Measurements from ENCODE around the gene NR1H2. TPM values are rescaled to one million over a fixed set of nuclear protein-coding genes. Genes with fewer than 3 reads are reported as not detected.

The NR1H2 gene
- total RNA-seq, 1 experiment from 2014 or later, result 90.1 TPM

DNA sequence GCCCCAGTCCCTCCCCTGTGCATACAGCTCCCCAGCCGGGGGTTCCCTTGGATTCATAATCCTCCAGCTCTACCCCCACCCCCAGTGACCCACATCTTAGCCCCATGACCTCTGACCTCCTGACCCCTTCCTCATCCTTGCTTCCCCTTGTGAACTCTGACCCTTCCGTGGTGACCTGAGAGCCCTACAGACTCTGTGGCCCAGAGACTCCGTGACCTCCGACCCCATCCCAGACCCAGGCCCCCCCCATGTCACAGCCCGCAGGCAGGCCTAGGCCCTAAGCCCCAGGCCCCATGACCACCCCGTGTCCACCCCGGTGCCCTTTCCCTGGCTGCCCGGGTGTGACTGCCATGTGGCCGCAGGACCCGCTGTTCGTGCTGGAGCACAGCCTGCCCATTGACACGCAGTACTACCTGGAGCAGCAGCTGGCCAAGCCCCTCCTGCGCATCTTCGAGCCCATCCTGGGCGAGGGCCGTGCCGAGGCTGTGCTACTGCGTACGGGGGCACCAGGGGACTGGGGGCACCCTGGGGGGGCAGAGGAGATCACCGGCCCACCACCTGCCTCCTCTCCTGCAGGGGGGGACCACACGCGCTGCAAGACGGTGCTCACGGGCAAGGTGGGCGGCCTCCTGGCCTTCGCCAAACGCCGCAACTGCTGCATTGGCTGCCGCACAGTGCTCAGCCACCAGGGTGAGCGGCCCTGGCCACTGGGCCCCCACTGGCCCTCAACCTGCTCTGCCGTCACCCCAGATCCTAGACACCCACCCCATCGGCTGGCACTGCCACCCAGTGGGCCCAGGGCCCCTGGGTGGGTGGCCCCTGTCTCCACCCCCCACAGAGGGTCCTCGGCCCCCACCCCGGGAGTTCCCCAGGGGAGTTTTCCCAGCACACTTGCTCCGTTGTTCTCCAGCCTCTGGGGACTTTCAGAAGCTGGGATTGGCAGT, 40.0 kb downstream of the NR1H2 start:
- Histone ChIP-seq H3K4me3 (ENCODE audit: insufficient read depth, low read depth, low read length) (no peak overlapping the region), H3K27me3 (ENCODE audit: control insufficient read depth, insufficient read depth, low read length) (peaks cover 8% of the 10 kb centered on the region), H3K36me3 (replicated peaks; ENCODE audit: control insufficient read depth, insufficient read depth, low read length) (peaks cover 2% of the 10 kb centered on the region)
- peak; percentile 78 for DNase-seq

DNA sequence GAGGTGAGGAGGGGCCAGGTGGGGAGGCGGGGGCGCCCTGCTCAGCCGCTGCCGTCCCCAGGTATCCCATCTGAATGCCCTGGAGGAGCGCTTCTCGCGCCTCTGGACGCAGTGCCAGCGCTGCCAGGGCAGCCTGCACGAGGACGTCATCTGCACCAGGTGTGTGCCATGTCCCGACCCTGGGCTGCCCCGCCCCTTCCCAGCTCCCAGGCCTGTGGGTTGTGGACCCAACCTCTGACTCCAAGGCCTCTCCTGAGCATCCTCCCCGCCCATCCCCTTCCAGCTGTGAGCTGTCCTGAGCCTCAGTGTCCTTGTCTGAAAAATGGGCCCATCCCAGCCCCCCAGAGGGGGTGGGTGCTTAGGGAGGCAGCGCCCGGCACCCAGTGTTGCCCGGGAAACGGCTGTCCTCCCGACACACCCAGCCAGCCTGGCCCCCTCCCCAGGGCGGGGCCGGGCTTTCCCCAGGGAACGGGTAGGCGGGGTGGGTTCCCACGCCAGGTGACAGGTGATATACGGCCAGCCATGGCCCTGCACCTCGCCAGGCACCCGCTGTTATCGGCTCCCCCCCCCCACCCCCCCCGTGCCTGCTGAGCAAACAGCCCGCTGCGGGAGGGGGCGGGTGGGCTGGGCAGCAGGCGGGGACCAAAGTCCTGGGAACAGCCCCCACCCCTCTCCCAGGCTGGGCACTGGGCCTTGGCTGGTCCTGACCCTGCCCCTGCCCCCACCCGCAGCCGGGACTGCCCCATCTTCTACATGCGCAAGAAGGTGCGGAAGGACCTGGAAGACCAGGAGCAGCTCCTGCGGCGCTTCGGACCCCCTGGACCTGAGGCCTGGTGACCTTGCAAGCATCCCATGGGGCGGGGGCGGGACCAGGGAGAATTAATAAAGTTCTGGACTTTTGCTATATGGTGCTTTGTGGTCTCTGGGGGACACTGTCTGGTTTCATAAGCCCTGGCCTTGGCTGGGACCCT, 41.1 kb downstream of the NR1H2 start:
- Histone ChIP-seq H3K36me3 (replicated peaks; ENCODE audit: control insufficient read depth, insufficient read depth, low read length) (peaks cover under 1% of the 10 kb centered on the region), H3K4me3 (ENCODE audit: insufficient read depth, low read depth, low read length) (no peak overlapping the region), H3K27me3 (ENCODE audit: control insufficient read depth, insufficient read depth, low read length) (peaks cover 8% of the 10 kb centered on the region)
- DNase-seq, result peak; percentile 77

DNA sequence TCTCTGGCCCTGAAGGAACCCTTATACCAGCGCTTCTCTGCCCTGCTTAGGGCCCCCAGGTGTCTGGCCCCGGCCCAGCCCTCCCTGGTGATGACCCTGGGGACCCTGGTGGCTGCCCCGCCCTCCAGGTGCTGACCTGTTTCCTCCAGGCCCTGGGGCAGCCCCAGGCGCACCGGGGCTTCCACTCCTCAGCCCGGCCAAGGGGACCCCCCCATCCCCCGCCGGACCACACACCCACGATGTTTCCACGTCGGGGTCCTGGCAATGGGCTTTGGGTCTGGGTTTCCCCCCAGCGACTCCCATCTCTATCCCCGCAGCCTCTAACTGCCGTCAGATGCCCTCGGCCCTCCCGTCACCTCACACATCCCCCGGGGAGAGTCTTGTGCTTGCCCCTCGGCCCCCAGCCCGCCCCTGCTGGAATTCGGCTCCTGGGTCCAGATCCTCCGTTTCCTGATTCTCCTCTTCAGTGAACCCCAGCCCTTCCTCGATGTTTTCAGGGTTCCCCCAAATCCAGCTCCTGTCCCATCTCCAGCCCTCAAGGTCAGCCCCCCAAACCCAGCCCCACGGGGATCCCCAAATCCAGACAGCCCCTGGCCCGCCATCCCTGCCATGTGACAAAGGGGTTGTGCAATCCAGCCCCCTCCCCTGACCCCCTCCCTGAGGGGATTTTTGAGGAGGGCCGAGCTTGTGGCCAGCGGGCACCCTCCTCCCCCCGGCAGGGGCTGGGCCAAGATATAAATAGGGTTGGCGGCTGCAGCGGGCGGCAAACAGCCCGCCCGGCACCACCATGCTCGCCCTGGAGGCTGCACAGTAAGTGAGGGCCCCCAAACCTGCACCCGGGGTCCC, 42.1 kb downstream of the NR1H2 start, which contains the start of gene SPIB:
TSS of gene SPIB (plus strand) at position 763 of the 846 bp plus-strand sequence. CDS start at position 788, 25 bp downstream.
- H3K4me3 ChIP-seq (ENCODE audit: insufficient read depth, low read depth, low read length), result peak within 1 kb of the TSS; percentile 58
- H3K36me3 ChIP-seq (replicated peaks; ENCODE audit: control insufficient read depth, insufficient read depth, low read length), result peaks cover 4% of the 10 kb centered on the region
- peak; percentile 88 for DNase-seq
- H3K27me3 ChIP-seq (ENCODE audit: control insufficient read depth, insufficient read depth, low read length), result peaks cover 8% of the 10 kb centered on the region

DNA sequence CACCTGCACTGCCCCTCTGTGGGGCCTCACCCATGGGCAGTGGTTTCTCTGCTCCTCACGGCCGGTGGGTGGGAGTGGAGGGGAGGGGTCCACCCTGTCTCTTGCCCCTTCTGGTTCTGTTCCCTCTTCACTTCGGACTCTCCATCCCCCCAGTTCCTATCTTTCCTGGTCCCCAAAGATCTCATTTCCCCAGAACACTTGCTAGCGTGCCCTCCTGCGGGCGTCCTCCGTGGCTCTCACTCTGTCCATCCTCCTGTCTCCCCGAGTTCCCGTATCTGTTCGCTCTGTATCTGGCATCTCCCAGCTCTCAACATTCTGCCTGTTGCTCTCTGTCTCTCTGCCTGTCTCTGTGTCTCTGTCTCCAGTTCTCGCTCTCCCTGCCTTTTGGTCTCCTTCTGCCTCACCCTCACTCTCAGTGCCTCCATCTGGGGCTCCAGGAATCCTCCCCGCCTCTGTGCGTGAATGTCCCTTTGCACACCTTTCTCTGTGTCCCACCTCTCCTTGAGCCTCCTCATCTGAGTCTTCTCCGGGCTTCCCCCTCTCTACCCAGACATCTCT, 42.8 kb downstream of the NR1H2 start:
- Histone ChIP-seq H3K27me3 (ENCODE audit: control insufficient read depth, insufficient read depth, low read length) (peaks cover 8% of the 10 kb centered on the region), H3K4me3 (ENCODE audit: insufficient read depth, low read depth, low read length) (peak overlapping the region; percentile 58), H3K36me3 (replicated peaks; ENCODE audit: control insufficient read depth, insufficient read depth, low read length) (peaks cover 4% of the 10 kb centered on the region)
- no peak for DNase-seq

DNA sequence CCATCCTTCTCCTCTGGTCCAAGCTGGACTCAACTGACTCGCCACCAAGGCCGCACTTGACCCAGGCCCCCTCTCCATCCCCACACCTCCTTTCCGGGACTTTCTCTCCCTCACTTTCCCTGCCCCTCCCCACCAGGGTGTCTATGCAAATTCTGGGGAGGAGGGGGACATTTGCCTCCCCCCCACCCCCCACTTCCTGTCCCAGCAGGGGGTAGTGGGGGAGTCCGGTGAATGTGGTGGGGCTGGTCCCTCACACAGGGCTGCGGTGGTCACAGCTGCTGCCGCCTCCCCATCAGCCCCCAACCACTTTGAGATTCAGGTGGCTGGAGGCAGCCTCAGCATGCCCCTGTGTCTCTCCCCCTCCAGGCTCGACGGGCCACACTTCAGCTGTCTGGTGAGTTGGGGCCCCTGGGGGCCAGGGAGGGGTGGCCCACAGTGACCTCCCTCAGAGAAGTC, 43.4 kb downstream of the NR1H2 start:
- H3K27me3 ChIP-seq (ENCODE audit: control insufficient read depth, insufficient read depth, low read length), result peaks cover 8% of the 10 kb centered on the region
- peaks cover 4% of the 10 kb centered on the region for H3K36me3 ChIP-seq (replicated peaks; ENCODE audit: control insufficient read depth, insufficient read depth, low read length)
- H3K4me3 ChIP-seq (ENCODE audit: insufficient read depth, low read depth, low read length), result peak overlapping the region; percentile 58
- peak; percentile 85 for DNase-seq

DNA sequence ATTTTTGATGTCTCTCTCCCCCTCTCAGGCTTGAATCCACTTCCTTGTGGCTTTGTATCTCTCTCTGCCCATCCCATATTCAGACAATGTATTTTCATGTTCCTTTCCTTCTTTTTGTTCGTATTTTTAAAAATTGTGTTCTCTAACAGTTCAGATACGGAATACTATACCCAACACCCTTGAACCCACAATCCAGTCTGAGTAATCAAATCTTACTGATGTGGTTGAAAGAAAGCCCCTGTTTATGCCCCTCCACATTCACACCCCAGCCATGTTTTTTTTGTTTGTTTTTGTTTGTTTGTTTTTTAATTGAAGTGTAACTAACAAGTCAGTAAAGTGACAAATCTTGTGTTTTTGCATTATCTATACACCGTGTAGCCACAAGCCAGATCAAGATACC, 43.9 kb downstream of the NR1H2 start:
- no peak for DNase-seq
- Histone ChIP-seq H3K4me3 (ENCODE audit: insufficient read depth, low read depth, low read length) (peak overlapping the region; percentile 58; the same call in 1 of the 2 replicates), H3K27me3 (ENCODE audit: control insufficient read depth, insufficient read depth, low read length) (peaks cover 8% of the 10 kb centered on the region), H3K36me3 (replicated peaks; ENCODE audit: control insufficient read depth, insufficient read depth, low read length) (peaks cover 4% of the 10 kb centered on the region)

DNA sequence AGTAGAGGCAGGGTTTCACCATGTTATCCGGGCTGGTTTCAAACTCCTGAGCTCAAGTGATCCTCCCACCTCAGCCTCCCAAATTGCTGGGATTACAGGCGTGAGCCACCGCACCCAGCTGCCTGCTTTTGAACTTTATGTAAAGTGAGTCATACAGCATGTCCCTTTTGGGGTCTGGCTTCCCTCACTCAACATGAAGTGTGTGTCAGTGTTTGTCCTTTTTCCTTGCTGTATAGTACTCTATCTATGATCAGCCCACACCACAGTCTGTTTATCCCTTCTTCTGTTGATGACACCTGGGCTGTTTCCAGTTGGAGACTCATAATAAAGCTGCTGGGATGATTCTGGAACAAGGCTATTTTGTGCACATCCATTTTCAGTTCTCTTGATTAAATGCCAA, 44.6 kb downstream of the NR1H2 start:
- no peak for DNase-seq
- Histone ChIP-seq H3K4me3 (ENCODE audit: insufficient read depth, low read depth, low read length) (no peak overlapping the region), H3K36me3 (replicated peaks; ENCODE audit: control insufficient read depth, insufficient read depth, low read length) (peaks cover 4% of the 10 kb centered on the region), H3K27me3 (ENCODE audit: control insufficient read depth, insufficient read depth, low read length) (peaks cover 8% of the 10 kb centered on the region)

DNA sequence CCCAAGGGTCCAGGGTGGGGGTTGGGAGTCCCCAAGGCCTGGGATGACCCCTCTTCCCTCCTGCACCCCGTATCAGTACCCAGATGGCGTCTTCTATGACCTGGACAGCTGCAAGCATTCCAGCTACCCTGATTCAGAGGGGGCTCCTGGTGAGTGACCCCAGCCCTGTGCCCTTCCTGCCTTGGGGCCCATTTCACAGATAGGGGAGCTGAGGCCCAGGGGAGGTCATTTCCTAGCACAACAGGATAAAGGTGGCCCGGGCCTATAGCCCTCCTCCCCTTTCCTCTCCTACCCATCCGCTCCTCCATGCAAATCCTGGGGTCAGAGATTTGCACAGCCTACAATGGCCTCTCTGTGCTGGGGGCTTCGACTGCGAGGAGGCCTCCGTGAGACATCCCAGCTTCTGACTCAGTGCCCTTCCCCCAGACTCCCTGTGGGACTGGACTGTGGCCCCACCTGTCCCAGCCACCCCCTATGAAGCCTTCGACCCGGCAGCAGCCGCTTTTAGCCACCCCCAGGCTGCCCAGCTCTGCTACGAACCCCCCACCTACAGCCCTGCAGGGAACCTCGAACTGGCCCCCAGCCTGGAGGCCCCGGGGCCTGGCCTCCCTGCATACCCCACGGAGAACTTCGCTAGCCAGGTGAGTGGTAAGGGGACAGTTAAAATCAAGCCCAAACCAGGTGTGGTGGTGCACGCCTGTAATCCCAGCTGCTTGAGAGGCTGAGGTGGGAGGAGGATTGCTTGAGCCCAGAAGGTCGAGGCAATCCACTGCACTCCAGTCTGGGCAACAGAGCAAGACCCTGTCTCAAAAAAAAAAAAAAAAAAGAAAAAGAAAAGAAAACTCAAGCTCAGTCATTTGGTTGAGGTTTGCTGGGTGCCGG, 46.4 kb downstream of the NR1H2 start:
- Histone ChIP-seq H3K36me3 (replicated peaks; ENCODE audit: control insufficient read depth, insufficient read depth, low read length) (peaks cover 4% of the 10 kb centered on the region), H3K27me3 (ENCODE audit: control insufficient read depth, insufficient read depth, low read length) (peaks cover 8% of the 10 kb centered on the region)
- peak; percentile 45 for DNase-seq

DNA sequence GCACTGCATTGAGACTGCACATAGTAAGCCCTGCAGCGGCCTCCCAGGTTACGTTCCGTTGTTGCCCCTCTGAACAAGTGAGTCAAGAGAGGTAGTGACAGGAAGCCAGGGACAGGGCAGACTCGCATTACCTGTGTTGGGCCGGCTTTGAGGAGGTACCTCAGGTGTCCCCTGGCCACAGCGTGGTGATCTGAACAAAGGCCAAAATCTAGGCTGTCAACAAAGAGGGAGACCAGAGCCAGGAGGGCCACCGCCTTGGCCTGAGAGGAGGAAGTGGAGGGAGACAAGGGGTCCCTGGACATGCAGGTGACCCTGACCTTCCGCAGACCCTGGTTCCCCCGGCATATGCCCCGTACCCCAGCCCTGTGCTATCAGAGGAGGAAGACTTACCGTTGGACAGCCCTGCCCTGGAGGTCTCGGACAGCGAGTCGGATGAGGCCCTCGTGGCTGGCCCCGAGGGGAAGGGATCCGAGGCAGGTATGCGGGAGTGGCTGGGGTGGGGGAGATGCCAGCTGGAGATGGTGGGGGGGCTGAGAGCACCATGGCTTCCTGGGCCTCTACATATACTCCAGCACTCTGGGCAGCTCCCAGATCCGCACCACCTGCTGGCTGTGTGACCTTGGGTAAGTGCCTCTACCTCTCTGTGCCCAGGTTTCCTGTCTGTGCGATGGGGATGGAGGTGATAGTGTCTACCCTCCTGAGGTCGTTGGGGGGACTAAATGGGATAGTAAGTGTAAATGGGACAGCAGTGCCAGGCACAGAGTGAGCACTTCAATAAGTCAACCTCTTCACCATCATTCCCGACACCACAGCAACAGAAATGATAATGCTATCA, 47.2 kb downstream of the NR1H2 start:
- DNase-seq, result no peak
- H3K36me3 ChIP-seq (replicated peaks; ENCODE audit: control insufficient read depth, insufficient read depth, low read length), result peaks cover 4% of the 10 kb centered on the region
- H3K27me3 ChIP-seq (ENCODE audit: control insufficient read depth, insufficient read depth, low read length), result peaks cover 12% of the 10 kb centered on the region
- no peak overlapping the region for H3K4me3 ChIP-seq (ENCODE audit: insufficient read depth, low read depth, low read length)

More for the DNA sequence above, 46.4 kb downstream of the NR1H2 start:
- H3K4me3 ChIP-seq (ENCODE audit: insufficient read depth, low read depth, low read length), result no peak overlapping the region

DNA sequence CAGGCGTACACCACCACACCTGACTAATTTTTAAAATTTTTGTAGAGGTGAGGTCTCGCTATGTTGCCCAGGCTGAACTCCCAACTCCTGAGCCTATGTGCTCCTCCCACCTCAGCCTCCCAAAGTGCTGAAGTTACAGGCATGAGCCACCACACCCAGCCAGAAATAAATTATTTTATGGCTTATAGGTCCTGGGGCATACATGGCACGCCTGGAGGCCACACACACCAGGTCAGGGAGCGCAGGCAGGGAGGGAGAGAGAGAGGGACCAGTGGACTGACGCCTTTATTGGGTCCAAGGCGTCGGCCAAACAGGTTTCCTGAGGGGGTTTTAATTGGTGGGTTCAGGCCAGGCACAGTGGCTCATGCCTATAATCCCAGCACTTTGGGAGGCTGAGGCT, 49.3 kb downstream of the NR1H2 start:
- Histone ChIP-seq H3K4me3 (ENCODE audit: insufficient read depth, low read depth, low read length) (no peak overlapping the region), H3K36me3 (replicated peaks; ENCODE audit: control insufficient read depth, insufficient read depth, low read length) (peaks cover 4% of the 10 kb centered on the region), H3K27me3 (ENCODE audit: control insufficient read depth, insufficient read depth, low read length) (peaks cover 17% of the 10 kb centered on the region)
- DNase-seq, result no peak

DNA sequence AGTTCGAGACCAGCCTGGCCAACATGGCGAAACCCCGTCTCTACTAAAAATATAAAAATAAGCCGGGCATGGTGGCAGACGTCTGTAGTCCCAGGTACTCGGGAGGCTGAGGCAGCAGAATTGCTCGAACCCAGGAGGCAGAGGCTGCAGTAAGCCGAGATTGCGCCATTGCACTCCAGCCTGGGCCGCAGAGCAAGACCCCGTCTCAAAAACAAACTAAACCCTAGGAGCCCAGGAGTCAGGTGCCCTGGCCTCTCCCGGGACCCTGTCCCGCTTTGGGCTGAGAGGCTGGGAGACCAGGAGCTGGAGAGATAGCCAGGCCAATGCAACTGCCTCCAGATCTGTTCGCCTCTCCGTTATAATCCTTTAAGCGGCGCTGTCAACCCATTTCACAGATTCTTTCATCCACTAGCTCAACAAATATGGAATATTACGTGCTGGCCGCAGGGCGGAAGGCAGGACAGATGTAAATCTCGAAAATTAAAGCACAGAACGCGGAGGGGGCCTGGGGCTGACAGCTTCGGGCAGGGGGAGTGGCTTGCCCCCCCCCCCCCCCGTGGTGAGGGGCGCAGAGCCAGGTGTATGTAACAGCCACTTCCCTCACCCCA, 51.2 kb downstream of the NR1H2 start:
- Histone ChIP-seq H3K27me3 (ENCODE audit: control insufficient read depth, insufficient read depth, low read length) (peaks cover 20% of the 10 kb centered on the region), H3K4me3 (ENCODE audit: insufficient read depth, low read depth, low read length) (peak overlapping the region; percentile 28), H3K36me3 (replicated peaks; ENCODE audit: control insufficient read depth, insufficient read depth, low read length) (peaks cover 3% of the 10 kb centered on the region; the same call in 1 of the 2 replicates)
- no peak for DNase-seq

DNA sequence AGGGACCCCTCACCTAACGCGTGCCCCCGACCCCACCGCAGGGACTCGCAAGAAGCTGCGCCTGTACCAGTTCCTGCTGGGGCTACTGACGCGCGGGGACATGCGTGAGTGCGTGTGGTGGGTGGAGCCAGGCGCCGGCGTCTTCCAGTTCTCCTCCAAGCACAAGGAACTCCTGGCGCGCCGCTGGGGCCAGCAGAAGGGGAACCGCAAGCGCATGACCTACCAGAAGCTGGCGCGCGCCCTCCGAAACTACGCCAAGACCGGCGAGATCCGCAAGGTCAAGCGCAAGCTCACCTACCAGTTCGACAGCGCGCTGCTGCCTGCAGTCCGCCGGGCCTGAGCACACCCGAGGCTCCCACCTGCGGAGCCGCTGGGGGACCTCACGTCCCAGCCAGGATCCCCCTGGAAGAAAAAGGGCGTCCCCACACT, 51.8 kb downstream of the NR1H2 start:
- Histone ChIP-seq H3K4me3 (ENCODE audit: insufficient read depth, low read depth, low read length) (peak overlapping the region; percentile 28), H3K27me3 (ENCODE audit: control insufficient read depth, insufficient read depth, low read length) (peaks cover 20% of the 10 kb centered on the region), H3K36me3 (replicated peaks; ENCODE audit: control insufficient read depth, insufficient read depth, low read length) (peaks cover 2% of the 10 kb centered on the region; the same call in 1 of the 2 replicates)
- peak; percentile 87 for DNase-seq

Measured in H7 (cell line).